Measurements from ENCODE around the gene MYL12A. TPM values are rescaled to one million over a fixed set of nuclear protein-coding genes. Genes with fewer than 3 reads are reported as not detected.
A peak's percentile ranks its signal among the peaks of the same experiment; 100 is the strongest.

MYL12A gene
- total RNA-seq, 4 donors from 2014 or later, result 281 to 361 (median 317) TPM

DNA sequence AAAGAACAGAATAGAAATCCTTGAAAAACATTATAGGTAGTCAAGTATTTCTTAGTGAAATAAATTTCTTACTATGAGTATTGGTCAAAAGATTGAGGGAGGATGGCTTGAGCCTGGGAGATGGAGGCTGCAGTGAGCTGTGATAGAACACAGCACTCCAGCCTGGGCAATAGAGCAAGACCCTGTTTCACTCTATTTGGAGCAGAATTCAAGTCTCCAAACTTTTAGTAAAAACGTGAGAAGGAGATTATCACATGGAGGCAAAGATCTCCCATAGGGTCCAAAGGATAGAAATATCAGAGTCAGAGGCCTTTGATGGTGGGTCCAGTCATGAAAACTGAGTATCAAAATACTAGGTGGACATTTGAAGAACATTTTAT lies 2.4 kb upstream of the MYL12A start:
- Histone ChIP-seq H3K27me3 (no peaks in the 10 kb centered on the region), H3K36me3 (peaks cover 0 to 8% (median 0%) of the 10 kb centered on the region in 3 donors), H3K4me3 (peak overlapping the region in 2 of 4 donors; percentile 93 to 100), H3K4me1 (peaks cover 5 to 42% (median 16%) of the 10 kb centered on the region in 3 donors), H3K9me3 (no peaks in the 10 kb centered on the region), H3K27ac (peak overlapping the region in 2 of 4 donors; percentile 100)
- TF ChIP-seq POLR2A (IDR thresholded peaks at IDR 0.05), result no peak
- TF ChIP-seq, protein P1, sequence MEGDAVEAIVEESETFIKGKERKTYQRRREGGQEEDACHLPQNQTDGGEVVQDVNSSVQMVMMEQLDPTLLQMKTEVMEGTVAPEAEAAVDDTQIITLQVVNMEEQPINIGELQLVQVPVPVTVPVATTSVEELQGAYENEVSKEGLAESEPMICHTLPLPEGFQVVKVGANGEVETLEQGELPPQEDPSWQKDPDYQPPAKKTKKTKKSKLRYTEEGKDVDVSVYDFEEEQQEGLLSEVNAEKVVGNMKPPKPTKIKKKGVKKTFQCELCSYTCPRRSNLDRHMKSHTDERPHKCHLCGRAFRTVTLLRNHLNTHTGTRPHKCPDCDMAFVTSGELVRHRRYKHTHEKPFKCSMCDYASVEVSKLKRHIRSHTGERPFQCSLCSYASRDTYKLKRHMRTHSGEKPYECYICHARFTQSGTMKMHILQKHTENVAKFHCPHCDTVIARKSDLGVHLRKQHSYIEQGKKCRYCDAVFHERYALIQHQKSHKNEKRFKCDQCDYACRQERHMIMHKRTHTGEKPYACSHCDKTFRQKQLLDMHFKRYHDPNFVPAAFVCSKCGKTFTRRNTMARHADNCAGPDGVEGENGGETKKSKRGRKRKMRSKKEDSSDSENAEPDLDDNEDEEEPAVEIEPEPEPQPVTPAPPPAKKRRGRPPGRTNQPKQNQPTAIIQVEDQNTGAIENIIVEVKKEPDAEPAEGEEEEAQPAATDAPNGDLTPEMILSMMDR (IDR thresholded peaks at IDR 0.05), result no peak
- no peak for DNase-seq
- intact Hi-C loops (cut with DNase I), result loop anchor here (10.0 kb wide), 1 partner anchor 90 kb away; no protein-coding TSS in a partner anchor
- WGBS, 2 donors, result 45 to 60% methylated on average over 1 of the region's 1 CpG

DNA sequence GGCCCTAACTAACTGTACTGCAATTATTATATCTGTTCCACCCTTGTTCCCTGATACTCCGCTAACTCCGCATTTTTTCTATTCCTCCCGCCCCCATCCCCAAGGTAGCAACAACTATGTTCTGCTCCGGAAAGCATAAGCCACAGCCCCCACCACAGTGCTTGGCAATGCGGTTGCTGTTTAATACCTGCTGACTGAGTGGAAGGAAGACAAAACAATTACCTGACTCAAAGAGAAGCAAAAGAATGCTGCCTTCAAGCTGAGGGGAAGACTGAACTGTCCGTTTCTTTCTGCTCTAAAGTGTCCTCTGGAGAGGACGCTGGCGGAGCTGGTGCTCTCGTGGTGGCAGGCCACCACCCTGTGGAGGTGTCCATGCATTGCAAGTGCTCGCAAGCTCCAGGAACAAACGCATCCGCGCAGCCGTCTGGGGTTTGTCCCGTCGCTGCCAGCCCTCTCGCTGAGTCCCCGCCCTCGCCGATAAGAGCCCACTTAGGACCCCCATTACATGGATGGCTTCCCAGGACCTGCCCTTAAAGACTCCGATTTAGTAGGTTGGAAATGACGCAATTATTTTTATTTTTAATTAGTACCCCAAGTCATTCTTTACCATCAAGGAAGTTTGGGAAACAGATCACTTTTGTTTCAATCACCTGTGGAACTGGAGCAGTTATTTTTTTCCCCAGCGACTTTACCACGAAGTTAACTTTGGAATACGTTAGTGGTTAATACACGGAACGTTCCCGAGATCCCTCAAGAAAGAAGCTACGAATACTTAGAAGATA lies 1.6 kb upstream of the MYL12A start:
- Histone ChIP-seq H3K27me3 (no peaks in the 10 kb centered on the region), H3K4me3 (peak overlapping the region; percentile 82 to 100 (median 95)), H3K4me1 (peaks cover 5 to 51% (median 24%) of the 10 kb centered on the region in 3 donors), H3K27ac (peak overlapping the region; percentile 99 to 100 (median 100)), H3K36me3 (peaks cover 0 to 8% (median 0%) of the 10 kb centered on the region in 3 donors), H3K9me3 (no peaks in the 10 kb centered on the region)
- TF ChIP-seq POLR2A (IDR thresholded peaks at IDR 0.05), result peak in 1 of 4 donors; percentile 13
- TF ChIP-seq, protein P1 (IDR thresholded peaks at IDR 0.05), result peak; percentile 81 to 98 (median 94)
- WGBS, 2 donors, result 4 to 6% methylated on average over 24 to 28 of the region's 29 CpGs
- peak; percentile 42 for DNase-seq
- intact Hi-C loops (cut with DNase I), result loop anchor here (10.0 kb wide), 1 partner anchor 91 kb away; no protein-coding TSS in a partner anchor

DNA sequence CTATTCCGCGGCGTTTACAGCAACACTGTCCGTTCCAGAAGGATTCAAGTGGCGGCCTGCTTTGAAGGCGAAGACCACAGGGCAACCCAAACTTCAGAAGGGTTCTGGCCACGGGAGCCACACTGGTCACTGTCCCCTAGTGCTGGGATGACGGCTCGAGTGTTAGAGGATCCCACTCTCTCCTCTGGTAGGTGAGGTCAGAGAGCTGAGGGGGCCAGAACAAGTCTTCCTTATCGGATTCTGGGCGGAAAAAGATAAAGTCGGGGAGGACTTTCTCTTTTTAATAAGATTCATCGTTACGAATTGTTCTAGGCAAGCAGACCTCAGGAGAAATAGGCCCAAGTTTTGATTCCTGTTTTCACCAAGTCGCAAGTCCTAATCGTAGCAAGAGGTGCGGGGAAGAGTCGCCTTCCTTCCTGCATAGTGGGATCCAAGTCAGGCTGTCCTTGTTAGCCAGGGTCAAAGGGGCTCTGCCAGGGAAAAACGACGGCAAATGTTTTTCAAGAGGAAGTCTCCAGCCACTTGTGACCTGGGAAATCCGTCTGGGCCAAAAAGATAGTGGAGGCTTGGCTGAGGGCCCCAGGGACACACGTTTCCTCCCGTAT lies 864 bp upstream of the MYL12A start:
- 37 to 51% methylated on average over 14 to 21 of the region's 23 CpGs for WGBS, 2 donors
- no peak for DNase-seq
- H3K4me1 ChIP-seq, result peaks cover 5 to 58% (median 31%) of the 10 kb centered on the region in 3 donors
- no peaks in the 10 kb centered on the region for H3K9me3 ChIP-seq
- peak overlapping the region; percentile 82 to 100 (median 95) for H3K4me3 ChIP-seq
- intact Hi-C loops (cut with DNase I), result loop anchor here (10.0 kb wide), 1 partner anchor 92 kb away; no protein-coding TSS in a partner anchor
- H3K27me3 ChIP-seq, result no peaks in the 10 kb centered on the region
- no peak for TF ChIP-seq POLR2A (IDR thresholded peaks at IDR 0.05)
- TF ChIP-seq, protein P1 (IDR thresholded peaks at IDR 0.05), result no peak
- H3K27ac ChIP-seq, result peak overlapping the region; percentile 99 to 100 (median 100)
- H3K36me3 ChIP-seq, result peaks cover 0 to 8% (median 0%) of the 10 kb centered on the region in 3 donors

DNA sequence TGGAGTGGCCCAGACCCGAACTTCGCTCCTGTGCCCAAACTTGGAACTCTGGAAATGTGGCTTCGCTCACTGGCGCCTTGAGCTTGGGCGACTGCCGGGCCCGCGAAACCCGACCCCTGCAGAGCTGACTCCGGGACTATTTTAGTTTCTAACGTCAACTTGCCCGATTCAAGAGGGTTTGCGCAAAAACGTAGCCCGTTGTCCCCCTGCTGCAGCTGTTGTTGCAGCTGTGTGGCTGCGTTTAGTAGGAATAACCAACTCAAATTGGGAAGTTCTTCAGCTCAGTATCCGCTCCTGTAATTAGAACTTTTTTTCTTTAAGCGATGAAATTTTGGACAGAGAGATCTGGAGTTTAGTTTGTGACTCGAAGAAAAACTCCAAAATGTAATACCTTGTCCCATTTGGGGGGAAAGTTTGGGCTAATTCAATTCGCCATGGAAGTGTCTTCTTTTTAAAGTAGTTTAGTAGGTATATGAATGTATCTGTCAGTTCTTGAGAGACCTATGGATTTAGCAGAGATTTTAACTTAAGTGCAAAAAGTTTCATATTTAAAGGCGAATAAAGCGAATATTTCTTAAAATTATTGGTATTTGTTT lies 559 bp downstream of the MYL12A start:
- intact Hi-C loops (cut with DNase I), result loop anchor here (10.0 kb wide), 1 partner anchor 93 kb away; no protein-coding TSS in a partner anchor
- 0 to 1% methylated on average over 11 to 19 of the region's 22 CpGs for WGBS, 2 donors
- H3K9me3 ChIP-seq, result no peaks in the 10 kb centered on the region

More for the DNA sequence above, 559 bp downstream of the MYL12A start:
- Histone ChIP-seq H3K27ac (peak overlapping the region; percentile 99 to 100 (median 100)), H3K27me3 (no peaks in the 10 kb centered on the region), H3K36me3 (peaks cover 0 to 9% (median under 1%) of the 10 kb centered on the region in 3 donors), H3K4me1 (peaks cover 5 to 72% (median 36%) of the 10 kb centered on the region in 3 donors), H3K4me3 (peak overlapping the region; percentile 82 to 100 (median 95))
- no peak for DNase-seq
- TF ChIP-seq, protein P1 (IDR thresholded peaks at IDR 0.05), result no peak
- TF ChIP-seq POLR2A (IDR thresholded peaks at IDR 0.05), result no peak

All from esophagus squamous epithelium (tissue), 5 donors.